G401 (cell line): ENCODE data around the gene HACD4. TPM values are rescaled to one million over a fixed set of nuclear protein-coding genes. Genes with fewer than 3 reads are reported as not detected.

Experiments used
- DNase-seq: peaks from one replicate; pipeline ENCODE4 v3.0.0-alpha.2; 2015; ENCODE audit warnings: low spot score
- in situ Hi-C: cut with HindIII; loops from 2 replicates; pipeline ENCODE4 v1.10.0; 2016; ENCODE audit warnings: low sequenced_read_pairs, mixed read lengths
- total RNA-seq: library from RNA; depleted of rRNA; stranded (reverse); fragments of >200 nt; shearing (Covaris generic); gene quantifications from 2 replicates; pipeline ENCODE4 v1.2.3, GENCODE V29; 2014; rRNA removed

The HACD4 gene, protein sequence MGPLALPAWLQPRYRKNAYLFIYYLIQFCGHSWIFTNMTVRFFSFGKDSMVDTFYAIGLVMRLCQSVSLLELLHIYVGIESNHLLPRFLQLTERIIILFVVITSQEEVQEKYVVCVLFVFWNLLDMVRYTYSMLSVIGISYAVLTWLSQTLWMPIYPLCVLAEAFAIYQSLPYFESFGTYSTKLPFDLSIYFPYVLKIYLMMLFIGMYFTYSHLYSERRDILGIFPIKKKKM
- total RNA-seq = not detected in 2 replicates

DNA sequence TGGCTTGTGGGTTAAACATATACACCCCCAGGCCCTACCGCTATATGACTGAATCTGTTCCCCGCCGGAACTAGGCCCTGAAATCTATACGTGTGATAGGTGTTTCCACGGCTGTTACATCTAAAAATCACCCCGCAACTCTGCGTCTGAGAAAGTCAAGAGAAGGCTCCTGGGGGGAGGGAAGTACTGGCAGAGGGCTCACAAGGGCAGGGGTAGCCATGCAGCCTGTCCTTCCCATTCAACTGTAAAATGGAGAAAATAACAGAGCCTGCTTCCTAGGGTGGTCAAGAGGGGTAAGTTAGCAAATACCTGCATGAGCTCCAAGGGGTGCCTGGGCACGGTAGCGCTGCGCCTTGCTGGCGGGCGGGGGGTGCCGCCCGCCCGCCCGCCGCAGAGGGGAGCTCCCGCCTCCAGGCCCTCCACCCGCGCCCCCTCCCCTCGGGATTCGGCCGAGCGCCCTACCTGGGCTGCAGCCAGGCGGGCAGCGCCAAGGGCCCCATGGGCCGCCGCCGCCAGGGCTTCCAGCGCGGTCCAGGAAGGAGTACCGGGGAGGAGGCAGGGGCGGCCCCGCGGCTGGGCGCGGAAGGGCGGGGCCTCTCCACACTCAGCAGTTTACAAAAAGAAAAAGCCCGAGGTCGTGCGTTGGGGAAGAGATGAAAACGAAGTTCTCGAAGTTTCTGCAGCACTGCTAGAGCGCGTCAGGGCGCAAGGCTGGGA is at the start of gene HACD4:
HACD4 (minus strand) TSS at position 550 of the 717 bp plus-strand sequence; CDS start at position 500, 50 bp downstream.
- peak; percentile 29 for DNase-seq

DNA sequence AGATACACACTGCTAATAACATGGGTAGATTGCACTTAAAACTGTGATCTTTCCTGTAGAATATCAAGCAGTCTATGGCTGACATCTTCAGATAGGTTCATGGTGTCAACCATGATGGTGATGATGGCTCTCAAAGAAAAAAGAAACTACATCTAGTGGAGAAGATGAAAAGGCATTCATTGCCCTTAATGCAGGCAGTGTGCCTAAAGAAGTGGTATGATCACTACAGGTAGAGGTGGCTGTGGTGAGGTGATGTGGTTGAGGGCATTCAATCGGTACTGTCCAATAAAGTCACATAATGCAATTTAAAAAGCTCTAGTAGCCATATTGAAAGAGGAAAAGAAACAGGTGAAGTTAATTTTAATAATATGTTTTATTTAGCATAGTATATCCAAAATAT is 49.4 kb upstream of the HACD4 start:
- DNase-seq = no peak
- in situ Hi-C loops = no loop called here

More for the DNA sequence above, at the start of gene HACD4:
- in situ Hi-C loops = no loop called here

DNA sequence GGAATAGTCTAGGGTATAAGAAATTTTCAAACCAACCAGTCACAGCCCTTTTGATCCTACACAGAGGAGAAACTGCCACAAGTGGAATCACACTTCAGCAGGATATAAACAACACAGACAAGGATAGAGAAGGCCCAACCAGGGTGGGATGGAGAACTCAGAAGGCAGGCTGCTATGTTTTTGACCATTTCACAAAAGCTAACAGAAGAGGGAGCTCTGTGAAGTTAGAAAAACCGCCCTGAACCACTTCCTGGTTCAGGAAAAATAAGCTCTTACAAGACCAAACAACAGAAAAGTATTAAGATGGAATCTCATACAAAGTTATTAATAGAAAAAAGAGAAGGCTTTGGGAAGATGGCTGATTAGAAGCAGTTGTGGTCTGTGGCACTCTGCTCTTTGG is 47.3 kb upstream of the HACD4 start:
- DNase-seq = no peak
- in situ Hi-C loops = no loop called here

DNA sequence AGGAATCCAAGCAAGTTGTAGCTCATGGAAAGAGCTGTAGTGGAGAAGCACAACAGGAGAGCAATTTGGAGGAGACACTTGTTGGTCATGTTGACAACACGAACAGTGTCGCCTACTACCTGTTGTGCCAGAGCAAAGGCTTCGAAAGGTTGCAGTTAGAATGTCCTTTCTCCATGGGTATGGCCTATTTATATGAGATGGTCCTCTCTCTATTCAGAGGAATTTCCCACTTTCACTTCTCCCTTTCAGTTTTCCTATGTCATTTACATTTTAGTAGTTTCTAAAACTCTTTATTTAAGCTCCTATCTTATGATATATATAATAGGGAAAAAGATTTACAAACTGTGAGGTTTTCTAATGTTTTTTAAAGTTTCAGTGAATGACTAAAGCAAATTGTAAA is 46.3 kb upstream of the HACD4 start, which contains the start of gene IFNB1:
IFNB1 (minus strand) TSS at position 162 of the 400 bp plus-strand sequence; CDS start at position 89, 73 bp downstream.
- in situ Hi-C loops = no loop called here
- no peak for DNase-seq

DNA sequence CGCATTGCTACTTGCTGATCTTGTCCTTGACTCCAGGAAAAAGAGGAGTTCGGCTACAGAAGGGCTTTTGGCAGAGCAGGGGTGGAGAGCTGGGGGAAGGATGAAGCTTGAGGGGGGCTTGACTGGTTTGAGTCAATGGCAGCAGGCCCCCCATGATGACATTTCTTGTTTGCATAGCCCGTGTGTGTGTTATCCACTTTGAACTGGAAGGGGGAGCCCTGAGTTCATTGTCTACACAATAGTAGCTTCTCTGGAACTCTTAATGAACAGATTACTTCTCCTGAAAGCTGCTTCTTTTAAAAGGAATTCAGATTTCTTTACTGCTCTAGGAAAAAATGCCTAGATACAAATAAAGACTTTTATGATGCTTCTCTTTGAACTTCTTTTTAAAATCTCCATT is 44.0 kb upstream of the HACD4 start:
- in situ Hi-C loops = no loop called here
- no peak for DNase-seq

DNA sequence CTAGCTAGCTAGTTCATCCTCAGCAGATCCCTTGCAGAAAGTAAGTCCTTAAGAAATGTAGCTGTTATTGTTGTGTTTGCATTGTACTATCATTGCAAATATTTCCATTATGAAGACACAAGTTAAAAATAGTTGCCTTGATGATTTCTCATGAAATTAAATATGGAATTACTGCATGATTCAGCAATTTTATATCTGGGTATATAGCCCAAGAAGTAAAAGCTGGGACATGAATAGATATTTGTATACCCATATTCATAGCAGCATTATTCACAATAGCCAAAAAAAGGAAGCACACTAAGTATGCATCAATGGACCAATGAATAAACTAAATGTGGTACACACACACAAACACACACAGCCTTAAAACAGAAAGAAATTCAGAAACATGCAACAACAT is 39.5 kb upstream of the HACD4 start:
- no peak for DNase-seq

DNA sequence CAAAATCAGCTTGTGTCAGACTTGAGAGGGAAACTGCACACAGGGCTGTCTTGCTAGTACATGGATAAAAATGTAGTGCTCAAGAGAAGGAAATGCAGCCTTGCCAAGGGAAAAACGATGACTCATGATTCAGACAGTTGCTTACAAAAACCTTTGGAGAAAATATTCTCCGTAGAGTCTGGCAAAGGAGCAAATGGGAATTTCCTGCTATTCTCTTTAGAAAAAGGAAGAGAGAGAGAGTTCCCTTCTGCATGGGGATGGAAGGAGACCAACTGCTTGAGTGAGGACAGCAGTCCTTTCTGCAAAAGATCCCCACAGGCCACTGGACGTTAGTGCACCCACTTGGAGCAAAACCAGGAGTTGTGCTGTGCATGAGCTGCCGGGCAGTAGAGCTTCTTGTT is 38.7 kb upstream of the HACD4 start:
- in situ Hi-C loops = no loop called here
- peak; percentile 67 for DNase-seq

More for the DNA sequence above, 39.5 kb upstream of the HACD4 start:
- in situ Hi-C loops = no loop called here

DNA sequence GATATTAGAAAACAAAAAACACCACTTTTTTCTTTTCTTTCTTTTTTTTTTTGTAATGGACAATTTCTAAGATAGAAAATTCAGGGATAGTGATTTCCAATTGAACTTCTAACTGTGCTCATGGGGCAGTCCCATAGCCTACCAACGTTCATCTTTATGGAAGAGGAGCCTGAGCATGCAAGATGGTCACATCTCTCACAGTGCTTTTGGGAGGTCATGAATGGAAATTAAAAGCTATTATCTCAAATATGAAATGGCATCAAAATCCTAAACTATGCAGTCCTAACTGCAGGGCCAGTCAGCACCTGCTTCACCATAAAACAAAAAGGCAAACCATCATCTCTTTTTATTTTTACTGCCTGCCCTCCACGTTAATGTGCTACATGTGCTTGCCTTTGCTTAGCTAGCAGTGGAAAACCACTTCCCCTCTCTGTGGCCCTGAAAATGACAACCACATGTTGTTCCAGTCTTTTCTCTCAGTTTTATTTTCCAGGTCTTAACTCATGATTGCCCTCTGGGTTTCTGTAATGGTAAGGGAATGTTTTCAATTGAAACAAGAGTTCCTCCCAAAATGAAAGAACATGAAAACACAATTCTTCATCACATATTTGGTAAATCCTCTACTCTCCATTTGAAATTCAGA is 29.6 kb upstream of the HACD4 start:
- DNase-seq = no peak
- in situ Hi-C loops = no loop called here

DNA sequence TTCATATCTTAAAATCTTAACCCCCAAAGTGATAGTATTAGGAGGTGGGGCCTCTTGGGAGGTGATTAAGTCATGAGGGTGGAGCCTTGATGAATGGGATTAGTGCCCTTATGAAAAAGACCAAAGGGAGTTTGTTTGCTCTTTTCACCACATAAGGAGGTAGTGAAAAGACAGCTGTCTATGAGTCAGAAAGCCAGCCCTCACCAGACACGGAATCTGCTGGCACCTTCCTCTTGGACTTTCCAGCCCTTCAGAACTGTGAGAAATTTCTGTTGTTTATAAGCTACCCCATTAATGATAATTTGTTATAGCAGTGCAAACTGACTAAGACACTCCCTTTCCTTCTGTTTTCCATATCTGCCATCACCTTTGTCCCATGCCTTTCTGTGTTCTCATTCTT is 25.5 kb upstream of the HACD4 start:
- DNase-seq = no peak
- in situ Hi-C loops = loop anchor here (5.0 kb wide), 1 partner anchor 40 kb away; no protein-coding TSS in a partner anchor

DNA sequence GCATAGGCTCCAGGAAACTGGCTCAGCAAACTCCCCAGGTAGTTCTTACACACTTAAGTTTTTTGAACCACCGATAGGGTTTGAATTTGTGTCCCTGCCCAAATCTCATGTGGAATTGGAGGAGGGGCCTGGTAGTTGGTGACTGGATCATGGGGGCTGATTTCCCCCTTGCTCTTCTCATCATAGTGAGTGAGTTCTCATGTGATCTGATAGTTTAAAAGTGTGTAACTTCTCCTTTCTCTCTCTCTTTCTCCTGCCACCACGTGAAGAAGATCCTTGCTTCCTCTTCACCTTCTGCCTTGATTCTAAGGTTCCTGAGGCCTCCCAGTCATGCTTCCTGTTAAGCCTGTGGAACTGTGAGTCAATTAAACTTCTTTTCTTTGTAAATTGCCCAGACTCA is 22.4 kb upstream of the HACD4 start:
- DNase-seq = no peak
- in situ Hi-C loops = no loop called here

DNA sequence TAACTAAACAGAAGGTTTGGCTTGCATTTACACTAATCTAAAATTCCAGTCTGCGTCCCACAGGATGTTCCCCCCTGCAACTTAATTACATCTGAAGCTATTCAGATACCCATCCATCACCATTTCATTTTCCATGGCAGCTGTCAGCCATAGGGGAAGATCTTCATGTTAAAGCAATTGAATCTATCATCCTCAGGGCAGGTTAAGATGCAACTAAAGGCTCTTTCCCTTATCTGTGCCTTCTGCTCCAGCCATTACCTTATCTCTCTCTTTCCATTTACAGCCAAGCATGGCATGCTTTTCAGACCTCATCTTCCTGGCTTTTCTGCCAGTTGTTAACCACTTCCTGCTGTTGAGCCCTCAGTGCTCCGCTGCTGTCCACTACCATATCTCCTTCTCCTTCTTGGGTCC is 15.8 kb upstream of the HACD4 start:
- no peak for DNase-seq
- in situ Hi-C loops = no loop called here

DNA sequence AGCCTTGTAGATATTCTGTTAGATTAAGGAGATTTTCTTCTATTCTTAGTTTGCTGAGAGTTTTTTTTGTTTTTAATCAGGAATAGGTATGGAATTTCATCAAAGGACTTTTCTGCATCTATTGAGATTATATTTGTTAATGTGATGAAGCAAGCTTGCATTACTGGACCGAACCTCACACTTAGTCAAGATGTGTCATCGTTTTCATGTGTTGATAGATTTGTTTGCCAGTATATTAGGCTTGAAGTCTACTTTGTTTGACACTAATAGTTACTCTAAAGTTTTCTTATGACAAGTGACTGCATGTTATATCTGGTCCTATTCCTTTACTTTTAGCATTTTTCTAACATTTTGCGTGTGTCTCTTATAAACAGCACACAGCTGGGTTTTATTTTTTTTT is 12.4 kb upstream of the HACD4 start:
- no peak for DNase-seq
- in situ Hi-C loops = no loop called here

DNA sequence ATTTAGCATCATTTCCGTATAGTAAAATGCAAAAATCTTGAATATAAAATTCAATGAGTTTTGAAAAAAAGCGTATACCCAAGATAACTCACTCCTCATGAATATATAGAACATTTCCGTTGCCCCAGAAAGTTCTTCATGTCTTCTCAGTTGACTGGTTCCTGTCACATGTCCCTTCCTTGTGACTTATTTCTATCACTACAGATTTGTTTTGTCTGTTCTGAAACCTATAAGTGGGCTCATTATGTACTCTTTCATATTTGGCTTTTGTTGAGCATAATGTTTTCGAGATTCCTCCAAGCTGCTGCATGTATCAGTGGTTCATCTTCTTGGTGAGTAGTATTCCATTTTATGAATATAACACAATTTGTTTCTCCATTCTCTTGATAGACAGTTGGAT is 11.0 kb upstream of the HACD4 start:
- DNase-seq = no peak
- in situ Hi-C loops = no loop called here

DNA sequence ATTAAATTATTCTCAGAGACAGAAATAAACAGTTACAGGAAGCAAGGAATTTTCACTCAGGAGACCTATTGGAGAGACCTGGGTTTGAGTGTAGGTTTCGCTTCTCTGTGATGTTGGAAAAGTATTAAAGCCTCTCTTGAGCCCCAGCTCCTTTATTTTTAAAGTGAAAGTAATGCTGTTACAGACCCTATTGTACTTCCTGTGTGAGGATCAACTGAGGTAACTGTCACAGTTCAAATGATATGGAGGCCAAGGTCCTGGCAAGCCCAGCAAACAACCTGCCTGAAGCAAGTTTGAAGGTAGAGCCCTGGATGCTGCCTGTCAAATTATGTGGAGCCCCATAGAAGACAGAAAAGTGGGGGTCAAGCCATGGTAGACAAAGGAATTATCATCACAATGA is 7.9 kb upstream of the HACD4 start:
- no peak for DNase-seq
- in situ Hi-C loops = no loop called here

DNA sequence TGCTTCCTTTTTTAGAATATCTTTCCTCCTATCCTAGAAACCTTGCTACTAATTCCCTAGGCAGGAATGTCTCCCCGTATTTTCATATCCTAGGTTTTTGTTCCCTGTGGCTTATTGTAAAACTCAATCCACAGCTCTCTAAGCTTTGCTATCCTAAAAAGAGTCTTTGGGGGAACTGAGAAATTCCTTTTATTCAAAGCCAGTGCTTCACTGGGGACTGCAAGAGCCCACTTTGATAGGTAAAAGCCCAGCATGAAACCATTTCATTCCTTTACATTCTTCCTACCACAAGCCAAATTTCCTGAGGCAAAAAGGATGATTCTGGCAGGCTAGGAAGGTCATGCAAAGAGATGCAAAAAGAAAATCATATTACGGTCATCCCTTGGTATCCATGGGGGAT is 5.8 kb upstream of the HACD4 start:
- in situ Hi-C loops = no loop called here
- no peak for DNase-seq

DNA sequence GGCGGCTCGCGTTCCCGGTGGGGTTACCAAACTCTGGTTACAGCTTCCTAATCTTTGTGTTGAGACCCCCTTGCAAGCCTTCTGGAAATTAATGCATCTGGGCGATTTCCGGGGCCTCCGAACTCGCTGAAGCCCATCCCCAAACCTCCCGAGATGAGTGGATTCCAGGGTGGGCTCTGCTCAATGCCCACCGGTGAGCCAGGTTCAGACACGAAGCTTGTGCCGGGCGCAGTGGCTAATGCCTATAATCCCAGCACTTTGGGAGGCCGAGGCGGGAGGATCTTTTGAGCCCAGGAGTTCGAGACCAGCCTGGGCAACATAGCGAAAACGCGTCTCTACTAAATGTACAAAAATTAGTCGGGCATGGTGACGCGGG is 356 bp upstream of the HACD4 start:
- no peak for DNase-seq
- in situ Hi-C loops = no loop called here

DNA sequence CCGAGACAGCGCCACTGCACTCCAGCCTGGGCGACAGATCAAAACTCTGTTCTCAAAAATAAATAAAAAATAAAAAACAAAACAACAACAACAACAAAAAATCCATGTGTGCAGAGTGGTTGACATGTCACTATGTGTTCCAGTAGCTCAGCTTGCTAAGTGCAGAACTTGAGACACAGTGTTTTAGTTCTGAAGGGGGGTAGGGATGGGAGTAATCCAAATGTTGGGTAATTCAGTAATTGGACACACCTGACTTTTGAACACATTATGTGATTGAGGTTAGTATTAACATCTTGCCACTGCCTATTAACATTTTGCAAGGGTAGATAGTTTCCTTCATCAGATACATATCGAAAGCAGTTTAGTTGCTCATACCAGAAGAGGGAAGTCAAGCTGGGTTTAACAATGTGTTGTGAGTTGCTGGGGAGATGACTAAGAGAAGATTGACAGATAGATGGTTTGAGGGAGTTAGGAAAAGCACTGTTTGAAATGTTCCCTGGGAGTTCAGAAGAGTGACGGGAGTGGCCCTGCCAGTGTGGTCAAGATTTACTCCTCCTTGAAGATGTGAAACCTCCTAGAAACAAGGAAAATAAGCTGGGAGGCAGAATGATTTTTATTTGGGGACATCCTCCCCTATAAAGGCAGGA is 928 bp downstream of the HACD4 start:
- in situ Hi-C loops = no loop called here
- peak; percentile 23 for DNase-seq

DNA sequence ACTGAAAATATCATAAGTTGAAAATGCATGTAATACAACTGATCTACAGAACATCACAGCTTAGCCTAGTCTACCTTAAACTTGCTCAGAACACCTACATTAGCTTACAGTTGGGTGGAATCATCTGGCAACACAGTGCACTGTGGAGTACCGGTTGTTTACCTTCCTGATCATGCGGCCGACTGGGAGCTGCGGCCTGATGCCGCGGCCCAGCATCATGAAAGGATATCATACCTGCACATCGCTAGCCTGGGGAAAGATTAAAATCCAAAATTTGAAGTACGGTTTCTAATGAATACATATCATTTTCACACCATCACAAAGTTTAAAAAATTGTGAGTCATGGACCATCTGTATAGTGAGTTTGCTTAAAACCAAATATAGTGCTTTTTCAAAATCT is 1.8 kb downstream of the HACD4 start:
- DNase-seq = no peak
- in situ Hi-C loops = no loop called here

DNA sequence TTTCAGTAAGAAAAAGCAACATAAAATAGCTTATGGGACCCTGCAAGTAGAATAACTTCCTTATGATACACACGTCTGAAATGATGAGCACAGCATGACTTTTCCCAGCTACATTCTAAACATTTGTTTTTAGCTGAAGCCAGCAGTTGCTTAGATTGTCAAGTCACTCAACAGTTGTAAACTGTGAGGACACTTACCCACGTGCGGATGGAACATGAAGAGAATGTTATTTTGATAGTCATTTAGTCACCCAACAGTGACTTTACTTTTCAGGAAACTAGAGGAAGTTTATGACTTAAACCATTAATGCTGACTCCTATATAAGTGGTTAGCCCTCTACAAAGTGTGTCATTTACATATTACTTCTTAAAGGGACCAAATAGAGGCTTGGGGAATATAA is 3.0 kb downstream of the HACD4 start:
- in situ Hi-C loops = no loop called here
- no peak for DNase-seq

DNA sequence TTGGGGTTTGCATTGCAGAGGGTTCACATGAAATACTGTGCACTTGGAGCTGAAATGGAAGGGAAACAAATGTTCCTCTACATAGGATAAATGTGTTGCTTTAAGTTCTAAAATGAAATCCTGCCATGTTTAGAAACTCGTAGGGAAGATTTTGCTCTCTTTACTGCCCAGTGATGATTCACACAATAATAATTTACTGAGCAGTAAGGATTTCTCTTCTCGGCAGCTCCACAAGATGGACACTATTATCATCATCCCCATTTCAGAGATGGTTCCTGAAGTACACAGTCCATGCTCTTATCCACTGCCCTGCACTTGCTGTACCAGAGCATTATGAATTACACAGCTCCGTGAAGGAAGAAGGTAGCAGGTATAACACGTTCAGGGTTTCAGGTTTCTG is 4.1 kb downstream of the HACD4 start:
- no peak for DNase-seq
- in situ Hi-C loops = no loop called here
